Lung (tissue), 12 donors: ENCODE results near the gene KCNJ11. TPM values are rescaled to one million over a fixed set of nuclear protein-coding genes. Genes with fewer than 3 reads are reported as not detected.

Experiments used
- ATAC-seq: fragments of 200-7000 bp; cut with Tn5 transposase; one replicate; pipeline ENCODE4 v1.9.1; 2020; ENCODE audit warnings: moderate number of reproducible peaks; ENCODE audit not compliant: insufficient read depth, low FRiP score
- DNase-seq, 3 donors: peaks; one replicate each; pipeline ENCODE4 v3.0.0-alpha.2; 2013 to 2017
- H3K27ac ChIP-seq, 2 donors: one replicate each; pipeline ENCODE4 v1.5.1; 2013; ENCODE audit warnings: mild to moderate bottlenecking in 2 of 2, moderate library complexity in 2 of 2, control low read depth in 1 of 2, inconsistent platforms in 1 of 2, low read depth in 1 of 2, low read length in 1 of 2
- H3K27me3 ChIP-seq, 3 donors: one replicate each; pipeline ENCODE4 v1.5.1; 2013; ENCODE audit warnings: low read length in 2 of 3; ENCODE audit not compliant: control insufficient read depth in 3 of 3, insufficient read depth in 3 of 3
- H3K36me3 ChIP-seq, 4 donors: one replicate each; pipeline ENCODE4 v1.5.1; 2013; ENCODE audit warnings: low read length in 4 of 4, mild to moderate bottlenecking in 1 of 4, moderate library complexity in 1 of 4; ENCODE audit not compliant: control insufficient read depth in 4 of 4, insufficient read depth in 4 of 4
- H3K4me1 ChIP-seq, 5 donors: one replicate each; pipeline ENCODE4 v1.5.1; 2013; ENCODE audit warnings: low read length in 5 of 5, mild to moderate bottlenecking in 2 of 5, moderate library complexity in 1 of 5; ENCODE audit not compliant: control insufficient read depth in 5 of 5, insufficient read depth in 5 of 5
- H3K4me3 ChIP-seq: one replicate; pipeline ENCODE4 v1.5.1; 2013; ENCODE audit warnings: mild to moderate bottlenecking, control low read depth, moderate library complexity
- H3K9ac ChIP-seq, 2 donors: one replicate each; pipeline ENCODE4 v1.5.1; 2013; ENCODE audit warnings: low read length in 2 of 2, control low read depth in 1 of 2; ENCODE audit not compliant: insufficient read depth in 1 of 2
- H3K9me3 ChIP-seq, 4 donors: one replicate each; pipeline ENCODE4 v1.5.1; 2013; ENCODE audit warnings: low read length in 3 of 4, mild to moderate bottlenecking in 1 of 4, moderate library complexity in 1 of 4; ENCODE audit not compliant: control insufficient read depth in 4 of 4, insufficient read depth in 3 of 4
- WGBS, 2 donors: extraction: QIAGEN DNeasy Blood & Tissue Kit; methylation state at CpG; one replicate each; pipeline ENCODE4 v1.1.7; 2013; 5-methylcytosine and 5-hydroxymethylcytosine counted together
- polyA plus RNA-seq, 2 donors: library from polyadenylated mRNA; stranded (reverse); fragments of 200-250 nt; gene quantifications; one replicate each; pipeline ENCODE4 v1.2.1, GENCODE V29; 2013
- total RNA-seq, 2 donors: library from RNA; depleted of rRNA in 1 of 2; stranded (reverse); fragments of >200 nt in 1 of 2; gene quantifications; one replicate each; pipeline ENCODE4 v1.2.1, GENCODE V29; 2014 to 2021
- TF ChIP-seq, protein P1 (sequence below): IDR thresholded peaks from 2 replicates; pipeline ENCODE4 v1.5.1; 2012; ENCODE audit warnings: mild to moderate bottlenecking; ENCODE audit errors: control extremely low read depth, extremely low read depth
- donor health status: control.
- donor health status: control.
- donor health status: Bipolar disorder and iron deficiency.
- donor health status: healthy.
- donor health status: DM: yes; HTN: yes; CAD: no.

The KCNJ11 gene
- total and polyA plus RNA-seq, 4 donors: 2.3 to 4.5 (median 2.8) TPM

DNA sequence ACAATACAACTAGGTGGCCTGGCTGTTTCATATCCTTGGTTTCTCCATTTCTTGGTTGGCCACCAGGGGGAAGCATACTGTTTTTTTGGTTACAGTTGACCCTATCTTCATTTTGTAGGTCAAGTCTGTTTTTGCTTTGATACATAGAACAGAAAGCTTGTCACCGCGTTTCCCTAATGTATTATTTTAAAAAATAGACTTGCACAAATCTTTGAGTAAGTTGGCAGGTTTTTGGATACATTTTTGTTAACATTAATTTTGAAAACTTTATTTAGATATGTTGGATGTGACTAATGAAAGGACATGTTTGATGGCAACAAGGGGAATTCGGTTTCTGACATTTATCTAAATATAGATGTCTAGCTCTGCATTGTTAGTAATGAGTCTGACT is 33.9 kb downstream of the KCNJ11 start:
- peak; percentile 44 for ATAC-seq
- 58 to 63% methylated on average over 3 of the region's 3 CpGs for WGBS, 2 donors

DNA sequence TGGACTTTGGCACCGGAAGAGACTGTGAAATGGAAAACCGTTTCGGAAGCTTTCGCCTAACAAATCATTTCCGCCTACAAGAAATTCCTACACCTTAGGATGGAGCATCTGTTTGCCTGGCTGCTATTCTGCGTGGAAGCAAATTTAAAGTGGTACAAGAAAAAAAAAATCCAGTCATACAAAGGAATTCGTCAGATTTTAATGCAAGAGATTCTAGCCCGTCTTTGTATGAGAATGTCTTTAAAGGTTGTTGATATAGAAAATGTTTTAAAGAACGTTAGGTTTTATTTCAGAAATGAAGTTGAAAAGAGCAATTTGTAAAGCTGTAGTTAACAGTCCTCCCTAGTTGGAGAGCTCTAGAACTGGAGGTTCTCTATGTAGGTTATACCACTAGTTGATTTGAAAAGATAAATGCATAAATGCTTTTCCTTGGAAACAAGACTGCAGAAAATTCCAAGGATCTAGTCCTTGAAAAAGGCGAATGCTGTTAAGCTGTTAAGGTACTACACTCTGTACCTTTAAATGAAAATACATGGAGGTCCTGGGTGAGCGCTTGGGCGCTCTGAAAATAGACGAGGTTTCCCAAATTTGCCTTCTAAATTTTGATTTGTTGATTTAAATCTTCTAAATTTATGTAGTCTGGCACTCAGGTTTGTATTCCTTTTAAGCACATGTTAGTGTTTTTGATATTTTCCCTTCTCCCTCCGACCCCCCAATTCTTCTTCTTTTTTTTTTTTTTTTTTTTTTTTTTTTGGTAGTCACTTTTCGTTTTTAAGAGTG is 34.4 kb downstream of the KCNJ11 start:
- H3K9me3 ChIP-seq: no peaks in the 10 kb centered on the region
- 7 to 10% methylated on average over 15 of the region's 15 CpGs for WGBS, 2 donors
- peaks cover 0 to 3% (median under 1%) of the 10 kb centered on the region in 4 donors for H3K36me3 ChIP-seq
- peak in 1 of 3 donors; percentile 2 for DNase-seq
- H3K4me1 ChIP-seq: peaks cover 0 to 15% (median 2%) of the 10 kb centered on the region in 5 donors
- no peak for ATAC-seq
- peak overlapping the region; percentile 45 to 62 for H3K27ac ChIP-seq
- H3K27me3 ChIP-seq: peaks cover 0 to 27% (median 20%) of the 10 kb centered on the region in 3 donors
- H3K9ac ChIP-seq: peak overlapping the region; percentile 31 to 42
- TF ChIP-seq, protein P1, sequence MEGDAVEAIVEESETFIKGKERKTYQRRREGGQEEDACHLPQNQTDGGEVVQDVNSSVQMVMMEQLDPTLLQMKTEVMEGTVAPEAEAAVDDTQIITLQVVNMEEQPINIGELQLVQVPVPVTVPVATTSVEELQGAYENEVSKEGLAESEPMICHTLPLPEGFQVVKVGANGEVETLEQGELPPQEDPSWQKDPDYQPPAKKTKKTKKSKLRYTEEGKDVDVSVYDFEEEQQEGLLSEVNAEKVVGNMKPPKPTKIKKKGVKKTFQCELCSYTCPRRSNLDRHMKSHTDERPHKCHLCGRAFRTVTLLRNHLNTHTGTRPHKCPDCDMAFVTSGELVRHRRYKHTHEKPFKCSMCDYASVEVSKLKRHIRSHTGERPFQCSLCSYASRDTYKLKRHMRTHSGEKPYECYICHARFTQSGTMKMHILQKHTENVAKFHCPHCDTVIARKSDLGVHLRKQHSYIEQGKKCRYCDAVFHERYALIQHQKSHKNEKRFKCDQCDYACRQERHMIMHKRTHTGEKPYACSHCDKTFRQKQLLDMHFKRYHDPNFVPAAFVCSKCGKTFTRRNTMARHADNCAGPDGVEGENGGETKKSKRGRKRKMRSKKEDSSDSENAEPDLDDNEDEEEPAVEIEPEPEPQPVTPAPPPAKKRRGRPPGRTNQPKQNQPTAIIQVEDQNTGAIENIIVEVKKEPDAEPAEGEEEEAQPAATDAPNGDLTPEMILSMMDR: no peak
- peak overlapping the region; percentile 48 for H3K4me3 ChIP-seq

More for the DNA sequence above, 33.9 kb downstream of the KCNJ11 start:
- Histone ChIP-seq H3K9ac (no peak overlapping the region), H3K36me3 (peaks cover 0 to 3% (median under 1%) of the 10 kb centered on the region in 4 donors), H3K4me1 (peaks cover 0 to 15% (median 2%) of the 10 kb centered on the region in 5 donors), H3K9me3 (no peaks in the 10 kb centered on the region), H3K27me3 (peaks cover 0 to 27% (median 20%) of the 10 kb centered on the region in 3 donors), H3K4me3 (no peak overlapping the region), H3K27ac (no peak overlapping the region)
- peak; percentile 62 to 77 (median 77) for DNase-seq
- TF ChIP-seq, protein P1: peak; percentile 51

DNA sequence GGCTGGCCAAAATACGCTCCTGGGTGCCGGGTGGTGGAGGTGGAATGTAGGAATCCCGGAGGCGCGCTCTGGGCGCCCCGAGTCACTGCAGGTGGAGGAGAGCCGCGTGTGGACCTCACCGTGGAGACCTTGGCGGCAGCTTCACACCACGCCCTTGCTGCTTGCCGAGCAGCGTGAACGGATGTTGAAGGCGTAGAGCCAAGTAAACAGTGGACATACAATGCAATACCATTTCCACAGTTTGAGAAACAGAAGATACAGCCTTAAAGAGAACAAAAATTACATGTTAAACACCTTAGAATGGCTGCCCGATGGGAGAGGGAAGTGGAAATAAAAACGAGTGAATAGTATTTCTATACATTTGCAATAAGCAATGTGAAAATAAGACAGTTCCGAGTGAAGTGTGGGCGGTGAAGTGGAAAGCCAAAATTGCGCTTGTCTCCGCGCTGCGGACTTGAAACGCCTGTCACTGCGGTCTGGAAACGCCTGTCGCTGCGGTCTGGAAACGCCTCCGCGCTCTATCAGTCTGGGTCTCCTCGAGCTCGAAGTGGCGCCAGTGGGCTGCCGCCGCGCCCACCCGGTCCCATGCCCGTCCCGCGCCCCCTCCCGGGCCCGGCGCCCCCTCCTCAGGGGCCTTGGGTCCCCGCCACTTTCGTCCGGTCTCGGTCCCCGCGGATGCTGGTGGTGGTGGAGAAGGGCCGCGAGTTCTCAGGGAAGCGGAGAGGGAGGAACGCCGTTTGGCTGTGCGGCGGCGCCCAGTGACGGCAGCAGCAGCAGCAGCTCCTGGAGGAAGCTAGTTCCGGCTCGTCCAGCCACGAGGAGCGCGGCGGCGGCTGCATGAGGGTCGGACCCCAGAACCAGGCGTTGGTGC is 35.3 kb downstream of the KCNJ11 start:
- DNase-seq (peak; percentile 84), ATAC-seq (peak; percentile 50)
- no peaks in the 10 kb centered on the region for H3K9me3 ChIP-seq
- TF ChIP-seq, protein P1: no peak
- peaks cover 0 to 15% (median 2%) of the 10 kb centered on the region in 5 donors for H3K4me1 ChIP-seq
- H3K27ac ChIP-seq: peak overlapping the region; percentile 45 to 62
- WGBS, 2 donors: 0 to 1% methylated on average over 65 to 69 of the region's 69 CpGs
- peaks cover 0 to 1% (median under 1%) of the 10 kb centered on the region in 4 donors for H3K36me3 ChIP-seq
- H3K9ac ChIP-seq: peak overlapping the region; percentile 31 to 58
- peaks cover 0 to 27% (median 20%) of the 10 kb centered on the region in 3 donors for H3K27me3 ChIP-seq
- H3K4me3 ChIP-seq: peak overlapping the region; percentile 48
